ENCODE results near the gene LGI4. TPM values are rescaled to one million over a fixed set of nuclear protein-coding genes. Genes with fewer than 3 reads are reported as not detected.

The LGI4 gene
- total and polyA plus RNA-seq, 4 donors, result 0.18 to 1.5 (median 1.1) TPM

GRCh38 chr19:35116072-35116801 is 18.6 kb downstream of the LGI4 start:
- Histone ChIP-seq H3K36me3 (ENCODE audit: control insufficient read depth in 4 of 4, insufficient read depth in 3 of 4, low read depth in 1 of 4, low read length in 3 of 4) (no peaks in the 10 kb centered on the region), H3K4me1 (ENCODE audit: control insufficient read depth in 4 of 4, insufficient read depth in 4 of 4, low read length in 3 of 4) (peaks cover 2 to 13% (median 8%) of the 10 kb centered on the region in 4 donors), H3K9me3 (ENCODE audit: control insufficient read depth in 4 of 4, low read length in 3 of 4) (no peaks in the 10 kb centered on the region), H3K27me3 (ENCODE audit: control insufficient read depth in 4 of 4, insufficient read depth in 4 of 4, low read length in 3 of 4) (no peaks in the 10 kb centered on the region), H3K27ac (ENCODE audit: low read depth in 1 of 2, low read length in 2 of 2) (no peak overlapping the region), H3K9ac (ENCODE audit: low read depth in 1 of 2, low read length in 2 of 2) (no peak overlapping the region), H3K4me3 (ENCODE audit: low read depth in 1 of 3, low read length in 3 of 3) (no peak overlapping the region)
- TF ChIP-seq JUND (IDR thresholded peaks at IDR 0.05), result no peak
- TF ChIP-seq RAD21 (IDR thresholded peaks at IDR 0.05), result no peak
- no peak for TF ChIP-seq HNF4A (conservative IDR thresholded peaks at IDR 0.05)
- no peak for TF ChIP-seq YY1 (IDR thresholded peaks at IDR 0.05)
- no peak for TF ChIP-seq ZBTB33 (IDR thresholded peaks at IDR 0.05)
- TF ChIP-seq CTCF (IDR thresholded peaks at IDR 0.05; ENCODE audit: low read depth, low read length, missing input control), result no peak
- TF ChIP-seq RXRA (IDR thresholded peaks at IDR 0.05), result no peak
- TF ChIP-seq MAX (IDR thresholded peaks at IDR 0.05), result no peak
- no peak for TF ChIP-seq TAF1 (conservative IDR thresholded peaks at IDR 0.05)
- TF ChIP-seq GABPA (IDR thresholded peaks at IDR 0.05 in 1 of 2, conservative IDR thresholded peaks at IDR 0.05 in 1 of 2), result no peak
- no peak for DNase-seq (ENCODE audit: low spot score)
- 79% methylated on average over 13 of the region's 13 CpGs for WGBS

GRCh38 chr19:35115177-35115951 is 19.5 kb downstream of the LGI4 start, which contains the start of gene FXYD3:
FXYD3 (plus strand) TSS chr19:35115823; CDS start chr19:35119377, 3,554 bp downstream.
- TF ChIP-seq ZBTB33 (IDR thresholded peaks at IDR 0.05) (no peak), REST (IDR thresholded peaks at IDR 0.05) (no peak), HNF4G (IDR thresholded peaks at IDR 0.05) (no peak), HNF4A (conservative IDR thresholded peaks at IDR 0.05) (no peak), GABPA (IDR thresholded peaks at IDR 0.05 in 1 of 2, conservative IDR thresholded peaks at IDR 0.05 in 1 of 2) (no peak), EGR1 (IDR thresholded peaks at IDR 0.05; ENCODE audit: low read depth in 2 of 2) (no peak), NR2F2 (IDR thresholded peaks at IDR 0.05) (no peak), YY1 (IDR thresholded peaks at IDR 0.05) (no peak), TAF1 (conservative IDR thresholded peaks at IDR 0.05) (no peak), FOXA1 (IDR thresholded peaks at IDR 0.05) (no peak), RXRA (IDR thresholded peaks at IDR 0.05) (no peak), FOXA2 (IDR thresholded peaks at IDR 0.05) (no peak)
- H3K4me3 ChIP-seq (ENCODE audit: low read depth in 1 of 3, low read length in 3 of 3), result no peak within 1 kb of the TSS
- DNase-seq (ENCODE audit: low spot score), result no peak
- no peaks in the 10 kb centered on the region for H3K36me3 ChIP-seq (ENCODE audit: control insufficient read depth in 4 of 4, insufficient read depth in 3 of 4, low read depth in 1 of 4, low read length in 3 of 4)
- peaks cover 2 to 13% (median 8%) of the 10 kb centered on the region in 4 donors for H3K4me1 ChIP-seq (ENCODE audit: control insufficient read depth in 4 of 4, insufficient read depth in 4 of 4, low read length in 3 of 4)
- no peak within 1 kb of the TSS for H3K27ac ChIP-seq (ENCODE audit: low read depth in 1 of 2, low read length in 2 of 2)
- H3K9me3 ChIP-seq (ENCODE audit: control insufficient read depth in 4 of 4, low read length in 3 of 4), result no peaks in the 10 kb centered on the region
- no peaks in the 10 kb centered on the region for H3K27me3 ChIP-seq (ENCODE audit: control insufficient read depth in 4 of 4, insufficient read depth in 4 of 4, low read length in 3 of 4)
- H3K9ac ChIP-seq (ENCODE audit: low read depth in 1 of 2, low read length in 2 of 2), result no peak within 1 kb of the TSS
- WGBS, result 65% methylated on average over 14 of the region's 14 CpGs
